Bronchial epithelial cell (primary cell): Measurements from ENCODE around the gene SMAD1. TPM values are rescaled to one million over a fixed set of nuclear protein-coding genes. Genes with fewer than 3 reads are reported as not detected.
A peak's percentile ranks its signal among the peaks of the same experiment; 100 is the strongest.
"Not testable (repeated sequence)": the region's sequence is repeated elsewhere in the genome, so short reads cannot be mapped to it uniquely, and the experiment has no call there.

Experiments
- DNase-seq: peaks from one replicate; pipeline ENCODE4 v3.0.0-alpha.2; 2010; ENCODE audit warnings: low read depth
- FAIRE-seq: peaks from 2 replicates; lab custom pipeline; 2011; peaks lifted over from hg19 to GRCh38; lab: Jason Lieb, UNC
- H3K27me3 ChIP-seq: 2 replicates; pipeline ENCODE4 v1.5.1; 2011; ENCODE audit warnings: low read length; ENCODE audit not compliant: control insufficient read depth, insufficient read depth
- H3K36me3 ChIP-seq: 2 replicates; pipeline ENCODE4 v1.5.1; 2011; ENCODE audit warnings: low read length; ENCODE audit not compliant: control insufficient read depth, insufficient read depth
- H3K4me3 ChIP-seq: 2 replicates; pipeline ENCODE4 v1.5.1; 2011; ENCODE audit warnings: mild to moderate bottlenecking, low read depth, low read length, control low read depth
- CTCF ChIP-seq: IDR thresholded peaks from 2 replicates; pipeline ENCODE4 v1.5.1; 2011; ENCODE audit warnings: mild to moderate bottlenecking, moderate library complexity, low read length, control low read depth, inconsistent platforms; ENCODE audit not compliant: insufficient read depth, severe bottlenecking
- total RNA-seq: library from RNA; depleted of rRNA; stranded (reverse); fragments of >200 nt; gene quantifications from 2 replicates; pipeline ENCODE4 v1.2.1, GENCODE V29; 2014

The SMAD1 gene
- total RNA-seq, 1 donor from 2014 or later = 11.1 TPM

DNA sequence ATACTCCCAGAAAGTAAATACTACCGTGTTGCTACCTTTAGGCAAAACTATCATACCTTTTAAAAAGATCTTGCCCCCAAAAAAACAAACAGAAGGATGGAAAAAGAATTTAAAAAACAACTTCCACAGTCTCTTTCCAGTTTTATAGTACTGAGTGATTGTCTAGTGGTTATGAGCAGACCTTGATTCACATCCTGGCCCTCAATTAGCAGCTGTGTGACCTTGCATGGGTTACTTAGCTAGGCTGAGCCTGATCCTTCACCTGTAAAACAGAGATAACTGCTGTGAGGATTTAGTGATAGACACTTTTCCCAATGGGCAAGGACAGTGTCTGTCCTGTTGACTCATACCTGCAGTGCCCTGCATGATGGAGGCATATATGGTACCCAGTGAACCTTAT is 49.0 kb downstream of the SMAD1 start:
- no peak for FAIRE-seq
- no peak overlapping the region for H3K4me3 ChIP-seq
- H3K27me3 ChIP-seq = no peaks in the 10 kb centered on the region
- no peak for TF ChIP-seq CTCF
- DNase-seq = no peak
- H3K36me3 ChIP-seq = no peaks in the 10 kb centered on the region

GRCh38 chr4:145531223-145531622 is 49.6 kb downstream of the SMAD1 start:
- no peak for TF ChIP-seq CTCF
- Histone ChIP-seq H3K27me3 (no peaks in the 10 kb centered on the region), H3K36me3 (no peaks in the 10 kb centered on the region), H3K4me3 (no peak overlapping the region)
- FAIRE-seq (no peak), DNase-seq (no peak)

GRCh38 chr4:145531859-145532258 is 50.2 kb downstream of the SMAD1 start:
- Histone ChIP-seq H3K27me3 (no peaks in the 10 kb centered on the region), H3K4me3 (no peak overlapping the region), H3K36me3 (no peaks in the 10 kb centered on the region)
- FAIRE-seq = no peak
- no peak for DNase-seq
- TF ChIP-seq CTCF = no peak

DNA sequence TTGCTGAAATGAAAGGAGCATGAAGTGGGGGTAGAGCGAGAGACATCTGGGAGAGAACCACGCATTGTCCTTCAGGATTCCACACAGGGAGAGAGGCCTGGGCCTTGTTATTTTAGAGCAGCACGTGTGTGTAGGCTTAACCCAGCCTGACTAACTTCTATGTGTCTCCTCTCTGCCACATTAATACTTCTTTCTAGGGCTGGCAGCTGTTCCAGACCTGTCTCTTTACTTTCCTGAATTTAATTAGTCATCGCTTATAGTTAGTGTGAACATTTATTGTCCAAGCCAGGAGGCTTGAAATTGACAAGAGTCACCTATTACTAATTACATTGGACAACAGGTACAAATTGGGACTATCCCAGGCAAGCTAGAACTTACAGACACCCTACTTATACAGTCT is 51.3 kb downstream of the SMAD1 start:
- H3K4me3 ChIP-seq = no peak overlapping the region
- FAIRE-seq = peak; percentile 28
- H3K27me3 ChIP-seq = no peaks in the 10 kb centered on the region
- DNase-seq = peak; percentile 84
- H3K36me3 ChIP-seq = no peaks in the 10 kb centered on the region
- no peak for TF ChIP-seq CTCF

GRCh38 chr4:145533415-145533814 is 51.8 kb downstream of the SMAD1 start:
- H3K4me3 ChIP-seq, H3K27me3 ChIP-seq, DNase-seq, H3K36me3 ChIP-seq, FAIRE-seq: not testable (repeated sequence)

GRCh38 chr4:145533961-145534360 is 52.3 kb downstream of the SMAD1 start:
- Histone ChIP-seq H3K4me3 (no peak overlapping the region), H3K27me3 (no peaks in the 10 kb centered on the region), H3K36me3 (no peaks in the 10 kb centered on the region)
- TF ChIP-seq CTCF = no peak
- FAIRE-seq (no peak), DNase-seq (no peak)
